ENCODE results near the gene ESYT1.
"Not testable (repeated sequence)": the region's sequence is repeated elsewhere in the genome, so short reads cannot be mapped to it uniquely, and the experiment has no call there.

GRCh38 chr12:56156464-56157200 is 28.6 kb downstream of the ESYT1 start:
- not testable (repeated sequence) for TF ChIP-seq CTCF, EZH2phosphoT487 (IDR thresholded peaks at IDR 0.05)

Data from neural progenitor cell (in vitro differentiated cells).